ENCODE data around the gene DYNC1H1. TPM values are rescaled to one million over a fixed set of nuclear protein-coding genes. Genes with fewer than 3 reads are reported as not detected.
A peak's percentile ranks its signal among the peaks of the same experiment; 100 is the strongest.

The DYNC1H1 gene
- total RNA-seq, 1 donor from 2014 or later: 413 TPM

DNA sequence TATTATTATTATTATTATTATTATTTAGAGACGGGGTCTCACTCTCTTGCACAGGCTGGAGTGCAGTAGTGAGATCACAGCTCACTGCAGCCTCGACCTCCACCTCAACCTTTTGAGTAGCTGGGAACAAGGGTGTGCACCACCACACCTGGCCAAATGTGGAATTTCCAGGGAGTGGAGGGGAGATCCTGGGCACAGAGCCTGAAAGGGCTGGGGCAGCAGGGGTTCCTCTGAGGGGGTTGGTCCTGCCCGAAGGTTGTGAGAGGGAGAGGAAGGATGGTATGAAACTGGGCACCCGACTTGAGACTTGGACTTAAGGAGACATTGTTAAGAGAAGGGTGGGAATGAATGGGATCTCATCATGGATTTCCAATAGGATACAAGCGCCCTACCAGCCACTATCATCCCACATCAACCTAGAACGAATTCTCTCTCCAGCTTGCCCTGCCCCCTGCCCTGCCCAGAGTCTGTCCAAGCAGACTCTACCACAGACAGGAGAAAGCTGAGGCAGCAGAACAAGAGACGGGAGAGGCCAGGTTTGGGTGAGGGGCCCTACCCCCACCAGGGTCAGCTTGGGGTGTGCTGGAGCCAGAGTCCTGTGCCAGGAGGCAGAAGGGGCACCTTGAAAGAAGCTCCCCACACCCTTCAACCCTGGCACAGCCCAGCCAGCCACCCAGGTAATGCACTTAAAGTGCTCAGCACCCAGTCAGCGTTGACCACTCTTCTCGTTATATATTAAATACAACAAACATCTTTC lies 2.4 kb upstream of the DYNC1H1 start:
- Mint-ChIP-seq H3K4me3 (no peak overlapping the region), H3K4me1 (ENCODE audit: unreplicated experiment) (peaks cover 23% of the 10 kb centered on the region), H3K36me3 (no peaks in the 10 kb centered on the region), H3K9me3 (no peaks in the 10 kb centered on the region), H3K27ac (no peak overlapping the region), H3K27me3 (peaks cover 5% of the 10 kb centered on the region)
- DNase-seq (ENCODE audit: extremely low spot score, unreplicated experiment): no peak
- TF ChIP-seq CTCF (conservative IDR thresholded peaks at IDR 0.05): no peak

GRCh38 chr14:101962503-101962874 lies 1.9 kb upstream of the DYNC1H1 start:
- no peak overlapping the region for H3K4me3 Mint-ChIP-seq
- H3K9me3 Mint-ChIP-seq: no peaks in the 10 kb centered on the region
- DNase-seq (ENCODE audit: extremely low spot score, unreplicated experiment): no peak
- peaks cover 5% of the 10 kb centered on the region for H3K27me3 Mint-ChIP-seq
- H3K4me1 Mint-ChIP-seq (ENCODE audit: unreplicated experiment): peaks cover 26% of the 10 kb centered on the region
- no peak for TF ChIP-seq CTCF (conservative IDR thresholded peaks at IDR 0.05)
- H3K27ac Mint-ChIP-seq: peak overlapping the region; percentile 49
- no peaks in the 10 kb centered on the region for H3K36me3 Mint-ChIP-seq

GRCh38 chr14:101963052-101963451 lies 1.3 kb upstream of the DYNC1H1 start:
- TF ChIP-seq CTCF (conservative IDR thresholded peaks at IDR 0.05): no peak
- H3K4me1 Mint-ChIP-seq (ENCODE audit: unreplicated experiment): peaks cover 29% of the 10 kb centered on the region
- H3K9me3 Mint-ChIP-seq: no peaks in the 10 kb centered on the region
- peaks cover 5% of the 10 kb centered on the region for H3K27me3 Mint-ChIP-seq
- H3K36me3 Mint-ChIP-seq: peaks cover 3% of the 10 kb centered on the region
- H3K27ac Mint-ChIP-seq: peak overlapping the region; percentile 49
- no peak overlapping the region for H3K4me3 Mint-ChIP-seq
- no peak for DNase-seq (ENCODE audit: extremely low spot score, unreplicated experiment)

DNA sequence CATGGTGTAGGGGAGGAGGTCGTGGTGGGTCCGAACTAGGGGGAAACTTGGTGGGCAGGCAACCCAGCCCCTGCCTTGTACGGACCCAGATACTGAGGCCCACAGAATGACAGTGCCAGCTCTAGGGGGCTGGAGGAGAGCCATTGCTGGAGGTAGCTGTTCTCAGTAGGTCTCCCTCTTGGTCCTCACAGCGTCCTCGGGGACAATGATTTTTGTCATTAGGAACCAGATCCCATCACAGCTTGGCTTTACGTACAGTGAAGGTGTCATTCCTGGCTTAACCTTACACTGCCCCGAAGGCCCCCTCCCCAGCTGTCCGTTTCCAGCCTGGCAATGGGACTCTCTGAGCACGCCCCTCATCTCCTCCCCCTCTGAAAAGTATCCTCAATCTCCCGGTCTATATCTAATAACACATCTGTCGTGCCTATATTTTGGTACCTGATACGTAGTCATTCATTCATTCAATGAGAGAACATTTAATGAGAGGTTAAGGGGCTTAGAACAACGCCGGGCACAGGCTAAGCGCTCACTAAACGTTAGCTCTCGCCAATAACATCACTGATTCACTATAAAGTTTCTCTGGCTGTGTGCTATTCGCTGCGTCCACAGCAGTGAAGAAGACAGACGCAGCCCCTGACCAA lies 597 bp upstream of the DYNC1H1 start:
- TF ChIP-seq CTCF (conservative IDR thresholded peaks at IDR 0.05): no peak
- H3K4me3 Mint-ChIP-seq: peak overlapping the region; percentile 84
- peaks cover 30% of the 10 kb centered on the region for H3K4me1 Mint-ChIP-seq (ENCODE audit: unreplicated experiment)
- peak overlapping the region; percentile 74 for H3K27ac Mint-ChIP-seq
- peaks cover 4% of the 10 kb centered on the region for H3K36me3 Mint-ChIP-seq
- no peaks in the 10 kb centered on the region for H3K9me3 Mint-ChIP-seq
- peaks cover 5% of the 10 kb centered on the region for H3K27me3 Mint-ChIP-seq
- no peak for DNase-seq (ENCODE audit: extremely low spot score, unreplicated experiment)

DNA sequence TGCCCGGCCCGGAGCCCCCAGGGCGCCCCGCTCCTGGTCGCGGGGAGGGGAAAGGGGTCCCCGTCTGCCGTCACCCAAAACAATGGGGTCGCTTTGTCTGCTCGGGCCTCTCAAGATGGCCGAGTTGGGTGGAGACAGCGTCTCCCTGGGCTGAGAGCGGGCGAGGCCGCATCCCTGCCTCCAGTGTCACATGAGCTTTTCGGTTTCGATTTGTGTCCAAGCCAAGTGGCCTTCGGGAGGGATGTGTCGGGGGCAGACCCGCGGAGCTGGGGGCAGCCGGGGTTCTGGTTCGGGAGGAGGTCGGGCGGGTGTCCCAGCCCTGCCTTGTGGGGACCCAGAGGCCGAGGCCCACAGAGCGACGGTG lies 790 bp downstream of the DYNC1H1 start:
- no peaks in the 10 kb centered on the region for H3K9me3 Mint-ChIP-seq
- H3K27me3 Mint-ChIP-seq: peaks cover 5% of the 10 kb centered on the region
- H3K27ac Mint-ChIP-seq: peak overlapping the region; percentile 85
- DNase-seq (ENCODE audit: extremely low spot score, unreplicated experiment): no peak
- no peak for TF ChIP-seq CTCF (conservative IDR thresholded peaks at IDR 0.05)
- peaks cover 7% of the 10 kb centered on the region for H3K36me3 Mint-ChIP-seq
- peak overlapping the region; percentile 92 for H3K4me3 Mint-ChIP-seq
- H3K4me1 Mint-ChIP-seq (ENCODE audit: unreplicated experiment): peaks cover 37% of the 10 kb centered on the region

All from type B pancreatic cell (in vitro differentiated cells).